HG02973 (cell line): Measurements from ENCODE around the gene PRCP.
"Not testable (repeated sequence)": the region's sequence is repeated elsewhere in the genome, so short reads cannot be mapped to it uniquely, and the experiment has no call there.

Experiments used
- ATAC-seq: cut with Tn5 transposase; IDR thresholded peaks from one replicate; pipeline ENCODE4 v1.9.1; 2021; ENCODE audit warnings: moderate library complexity; ENCODE audit not compliant: unreplicated experiment

PRCP gene

GRCh38 chr11:82900277-82901164, at the start of gene PRCP:
TSS of gene PRCP (minus strand) at chr11:82900430. CDS start at chr11:82900402, 28 bp downstream.
- ATAC-seq = peak; percentile 75

DNA sequence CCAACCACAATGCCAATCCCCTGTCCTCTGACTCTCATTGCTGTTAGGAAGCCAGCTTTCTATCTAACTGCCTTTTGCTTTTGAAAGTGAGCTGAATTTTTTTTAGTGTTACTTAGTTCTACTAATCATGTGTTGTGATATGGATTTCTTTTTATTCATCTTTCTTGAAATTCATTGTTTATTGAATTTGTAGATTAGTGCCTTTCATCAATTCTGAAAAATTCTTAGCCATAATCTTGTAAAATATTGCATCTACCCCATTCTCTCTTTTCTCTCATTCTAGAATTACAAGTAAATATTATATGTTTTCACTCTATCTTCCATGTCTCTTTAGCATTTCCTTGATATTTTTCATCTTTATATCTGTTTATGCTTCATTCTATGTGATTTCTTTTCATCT, 49.1 kb upstream of the PRCP start:
- no peak for ATAC-seq

DNA sequence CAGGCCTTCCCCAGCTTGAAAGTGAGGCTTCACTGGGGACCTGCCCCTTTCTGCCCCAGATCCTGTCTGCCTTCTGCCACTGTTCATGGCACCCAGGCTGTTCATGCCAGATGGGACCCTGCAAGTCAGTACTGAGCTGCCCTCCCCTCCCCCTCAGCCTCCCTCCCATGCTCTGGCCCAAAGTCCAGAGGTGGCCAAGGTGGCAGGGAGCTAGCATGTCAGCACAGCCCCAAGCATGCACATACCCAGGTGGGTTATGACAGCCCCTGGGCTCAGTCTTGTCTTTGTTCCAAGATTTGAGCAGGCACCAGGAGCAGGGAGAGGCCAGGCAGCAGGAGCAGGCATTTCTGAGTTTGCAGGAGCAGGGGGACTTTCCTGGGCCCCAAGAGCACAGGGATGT, 45.5 kb upstream of the PRCP start:
- ATAC-seq = no peak

GRCh38 chr11:82945041-82945440, 44.8 kb upstream of the PRCP start:
- ATAC-seq = not testable (repeated sequence)

DNA sequence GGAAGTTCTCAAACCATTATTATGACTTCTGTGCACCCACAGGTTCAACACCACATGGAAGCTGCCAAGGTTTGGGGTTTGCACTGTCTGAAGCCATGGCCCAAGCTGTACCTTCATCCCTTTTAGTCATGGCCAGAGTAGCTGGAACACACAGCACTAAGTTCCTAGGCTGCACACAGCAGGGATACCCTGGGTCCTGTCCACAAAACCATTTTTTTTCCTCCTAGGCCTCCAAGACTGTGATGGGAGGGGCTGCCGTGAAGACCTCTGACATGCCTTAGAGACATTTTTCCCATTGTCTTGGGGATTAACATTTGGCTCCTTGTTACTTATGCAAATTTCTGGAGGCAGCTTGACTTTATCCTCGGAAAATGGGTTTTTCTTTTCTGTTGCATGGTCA, 44.0 kb upstream of the PRCP start:
- no peak for ATAC-seq

GRCh38 chr11:82943430-82943829, 43.2 kb upstream of the PRCP start:
- ATAC-seq = not testable (repeated sequence)

DNA sequence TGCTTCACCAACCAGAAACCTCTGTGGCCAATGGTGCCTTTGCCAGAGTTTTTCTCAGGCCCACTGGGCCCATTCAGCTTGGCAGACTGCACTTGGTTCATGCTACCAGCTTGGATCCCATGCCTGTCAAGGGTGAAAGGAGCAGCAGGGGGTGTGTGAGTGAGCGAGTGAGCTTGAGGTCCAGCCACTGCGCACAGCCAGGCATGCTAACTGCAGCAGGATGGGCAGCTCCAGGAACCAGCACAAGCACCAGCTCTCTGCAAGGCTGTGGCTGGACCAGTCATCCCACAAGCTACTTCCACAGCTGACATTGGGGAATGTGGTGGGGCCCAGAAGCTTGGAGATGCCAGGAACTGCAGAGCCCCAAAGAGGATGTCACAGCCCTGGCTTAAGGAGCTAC, 42.1 kb upstream of the PRCP start:
- ATAC-seq = no peak

GRCh38 chr11:82939456-82939855, 39.2 kb upstream of the PRCP start:
- ATAC-seq = no peak

GRCh38 chr11:82937554-82937953, 37.3 kb upstream of the PRCP start:
- ATAC-seq = no peak

DNA sequence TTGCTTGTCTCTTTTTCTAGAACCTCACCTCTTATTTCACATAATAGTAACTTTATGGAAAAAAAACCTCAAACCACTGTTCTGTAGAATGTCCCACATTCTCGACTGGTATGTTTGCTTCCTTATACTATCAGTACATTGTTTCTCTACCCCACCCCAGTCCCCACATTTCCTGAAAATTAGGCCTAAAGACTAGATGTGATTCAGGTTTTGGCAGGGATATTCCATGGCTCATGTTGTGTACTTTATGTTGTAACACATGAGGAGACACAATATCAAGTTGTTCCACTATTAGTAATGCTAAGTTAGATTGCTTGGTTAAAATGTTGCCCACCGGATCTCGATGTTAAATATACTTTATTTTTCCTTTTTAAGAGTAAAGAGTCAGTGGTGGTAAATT, 36.0 kb upstream of the PRCP start:
- no peak for ATAC-seq

DNA sequence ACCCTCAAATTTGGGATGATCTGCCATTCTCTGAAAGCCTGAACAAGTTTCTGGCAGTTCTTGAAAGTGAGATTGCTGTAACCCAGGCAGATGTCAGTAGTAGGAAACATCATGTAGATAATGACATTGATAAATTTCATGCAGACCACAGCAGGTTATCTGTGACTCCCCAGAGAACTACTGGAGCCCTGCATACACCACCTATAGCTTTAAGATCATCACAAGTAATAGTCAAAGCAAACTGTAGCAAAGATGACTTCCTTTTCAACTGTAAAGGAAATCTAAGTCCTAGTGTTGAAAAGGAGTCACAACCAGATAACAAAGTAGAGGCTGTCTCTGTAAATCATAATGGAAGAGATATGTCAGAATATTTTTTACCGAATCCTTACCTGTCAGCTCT, 32.3 kb upstream of the PRCP start:
- ATAC-seq = no peak

DNA sequence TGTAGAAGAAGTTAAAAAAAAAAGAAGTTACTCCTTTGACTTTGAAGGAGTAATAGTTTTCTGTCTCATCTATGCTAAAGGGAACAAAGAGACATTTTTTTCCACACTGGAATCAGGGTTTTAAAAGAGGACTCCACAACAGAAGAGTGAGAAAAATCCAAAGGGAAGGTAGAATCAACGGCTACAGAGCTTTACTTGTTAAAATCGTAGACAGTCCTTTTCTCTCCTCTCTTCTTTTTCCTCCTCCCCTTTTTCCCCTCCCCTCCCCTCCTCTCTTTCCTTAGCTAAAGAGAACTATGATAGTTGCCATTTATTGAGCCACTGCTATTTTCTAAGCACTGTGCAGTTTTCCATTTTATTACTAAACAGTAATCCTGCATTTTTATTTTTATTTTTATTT, 30.5 kb upstream of the PRCP start:
- ATAC-seq = no peak

DNA sequence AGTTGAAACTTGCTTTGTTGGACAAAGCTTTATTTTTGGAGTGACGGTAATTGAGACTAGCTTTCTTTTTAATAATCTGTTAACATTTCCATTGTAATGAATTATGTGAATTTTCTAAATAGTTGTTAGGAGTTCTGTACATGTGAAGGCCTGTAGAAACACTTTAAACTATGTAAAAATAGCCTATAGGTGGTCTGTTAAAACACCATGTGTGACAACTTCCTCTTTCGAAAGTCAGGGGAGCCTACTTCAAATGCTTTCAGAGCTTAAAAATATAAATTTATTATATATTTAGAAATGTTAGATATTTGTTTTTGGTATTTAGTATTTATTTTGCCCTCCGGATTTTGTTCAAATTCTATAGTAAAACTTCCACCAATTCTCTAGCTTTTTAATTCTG, 30.0 kb upstream of the PRCP start:
- no peak for ATAC-seq

- no peak for ATAC-seq
These were observed 28.9 kb upstream of the PRCP start for GRCh38 chr11:82929121-82929520.

- ATAC-seq = peak; percentile 76
These were observed 27.1 kb upstream of the PRCP start for GRCh38 chr11:82927264-82927880.

GRCh38 chr11:82924522-82925224, 24.4 kb upstream of the PRCP start:
- no peak for ATAC-seq

GRCh38 chr11:82922396-82923173, 22.4 kb upstream of the PRCP start:
- ATAC-seq = not testable (repeated sequence)

GRCh38 chr11:82920227-82920626, 20.0 kb upstream of the PRCP start:
- ATAC-seq = not testable (repeated sequence)

- ATAC-seq = not testable (repeated sequence)
These were observed 19.6 kb upstream of the PRCP start for GRCh38 chr11:82919786-82920185.

DNA sequence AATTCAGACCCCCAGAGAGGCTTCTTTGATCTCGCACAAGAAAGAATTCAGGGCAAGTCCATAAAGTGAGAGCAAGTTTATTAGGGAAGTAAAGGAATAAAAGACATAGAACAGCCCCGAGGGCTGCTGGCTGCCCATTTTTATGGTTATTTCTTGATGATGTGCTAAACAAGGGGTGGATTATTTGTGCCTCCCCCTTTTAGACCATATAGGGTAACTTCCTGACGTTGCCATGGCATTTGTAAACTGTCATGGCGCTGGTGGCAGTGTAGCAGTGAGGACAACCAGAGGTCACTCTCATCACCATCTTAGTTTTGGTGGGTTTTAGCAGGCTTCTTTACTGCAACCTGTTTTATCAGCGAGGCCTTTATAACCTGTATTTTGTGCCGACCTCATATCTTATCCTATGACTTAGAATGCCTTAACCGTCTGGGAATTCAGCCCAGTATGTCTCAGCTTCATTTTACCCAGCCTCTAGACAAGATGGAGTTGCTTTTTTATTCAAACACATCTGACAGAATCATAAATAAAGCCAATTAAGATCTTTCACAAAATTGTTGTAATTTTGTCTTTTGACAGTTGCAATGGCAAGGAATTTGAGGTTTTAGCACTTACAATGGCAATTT, 8.9 kb upstream of the PRCP start:
- ATAC-seq = no peak

GRCh38 chr11:82908311-82908710, 8.1 kb upstream of the PRCP start:
- ATAC-seq = no peak
